Ascending aorta (tissue), 2 donors: Measurements from ENCODE around the gene CTAGE6. TPM values are rescaled to one million over a fixed set of nuclear protein-coding genes. Genes with fewer than 3 reads are reported as not detected.
"Not testable (repeated sequence)": the region's sequence is repeated elsewhere in the genome, so short reads cannot be mapped to it uniquely, and the experiment has no call there.

ENCODE experiments used
- DNase-seq, 2 donors: peaks; one replicate each; pipeline ENCODE4 v3.0.0-alpha.2; 2019; ENCODE audit warnings: low spot score in 2 of 2
- H3K27ac ChIP-seq, 2 donors: fragments of 200-600 bp; sonication (generic); one replicate each; pipeline ENCODE4 v1.5.1; 2016 to 2017; ENCODE audit warnings: mild to moderate bottlenecking in 1 of 2
- H3K27me3 ChIP-seq: fragments of 200-600 bp; sonication (generic); one replicate; pipeline ENCODE4 v1.5.1; 2017
- H3K36me3 ChIP-seq, 2 donors: fragments of 200-600 bp; sonication (generic); one replicate each; pipeline ENCODE4 v1.5.1; 2016
- H3K4me1 ChIP-seq, 2 donors: fragments of 200-600 bp; sonication (generic); one replicate each; pipeline ENCODE4 v1.5.1; 2016 to 2017; ENCODE audit warnings: mild to moderate bottlenecking in 1 of 2
- H3K4me3 ChIP-seq, 2 donors: fragments of 200-600 bp; sonication (generic); one replicate each; pipeline ENCODE4 v1.5.1; 2016 to 2017; ENCODE audit warnings: mild to moderate bottlenecking in 1 of 2
- H3K9me3 ChIP-seq, 2 donors: fragments of 200-600 bp; sonication (generic); one replicate each; pipeline ENCODE4 v1.5.1; 2016
- intact Hi-C: fragments of 100-400 bp; cut with DNase I; formaldehyde crosslinking; loops from one replicate; pipeline ENCODE4 v1.15.1; 2023
- total RNA-seq: library from RNA; depleted of rRNA; stranded (reverse); fragments of >200 nt; gene quantifications from one replicate; pipeline ENCODE4 v1.1.0, GENCODE V29; 2016

CTAGE6 gene
- total RNA-seq, 1 donor from 2014 or later: not detected

DNA sequence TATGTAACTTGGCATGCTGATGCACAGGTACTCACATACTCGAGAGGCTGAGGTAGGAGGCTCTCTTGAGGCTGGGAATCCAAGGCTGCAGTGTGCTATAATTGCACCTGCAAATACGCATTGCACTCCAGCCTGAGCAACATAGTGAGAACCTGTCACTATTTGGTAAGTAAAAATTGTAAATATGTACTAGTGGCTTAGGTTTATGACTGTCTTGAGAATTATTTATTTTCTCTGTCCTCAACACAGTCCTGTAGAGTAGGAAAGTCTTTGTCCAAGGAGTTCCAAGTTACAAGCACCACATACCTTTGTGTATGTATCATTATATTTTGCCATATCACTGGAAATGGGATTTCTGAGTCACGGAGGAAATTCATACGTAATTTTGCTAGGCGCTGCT is 45.1 kb downstream of the CTAGE6 start:
- H3K4me1 ChIP-seq, H3K27me3 ChIP-seq, H3K9me3 ChIP-seq, H3K4me3 ChIP-seq, intact Hi-C loops, H3K36me3 ChIP-seq, DNase-seq, H3K27ac ChIP-seq: not testable (repeated sequence)

DNA sequence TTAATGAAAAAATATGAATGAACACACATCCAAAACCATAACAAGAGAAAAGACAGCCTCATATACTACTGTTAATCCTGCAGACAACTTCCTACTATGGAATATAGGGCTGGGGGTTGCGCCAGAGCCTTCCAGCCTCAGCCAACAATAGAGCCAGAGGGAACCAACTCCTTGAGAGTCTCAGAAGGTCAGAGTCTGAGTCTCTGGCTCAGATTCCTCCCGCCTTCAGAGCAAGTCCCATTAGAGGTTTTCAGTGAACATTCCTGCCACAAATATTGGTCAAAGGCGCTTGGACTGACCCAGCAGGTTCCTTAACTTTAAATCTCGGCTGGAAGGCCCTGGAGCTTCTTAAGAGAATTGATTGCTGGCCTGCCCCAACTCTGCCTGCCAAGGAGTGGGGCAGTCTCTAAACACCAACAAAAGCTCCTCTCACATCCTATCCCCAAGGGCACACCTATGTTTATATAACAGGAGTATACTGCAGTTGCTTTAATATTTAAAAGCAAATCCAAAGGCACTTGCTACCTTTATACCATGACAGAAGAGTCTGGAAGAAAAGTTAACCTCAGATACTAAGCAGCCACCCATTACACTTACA is 45.7 kb downstream of the CTAGE6 start:
- intact Hi-C loops, H3K9me3 ChIP-seq, H3K4me1 ChIP-seq, H3K27ac ChIP-seq, DNase-seq, H3K4me3 ChIP-seq, H3K27me3 ChIP-seq, H3K36me3 ChIP-seq: not testable (repeated sequence)

- H3K4me1 ChIP-seq, DNase-seq, H3K27ac ChIP-seq, H3K27me3 ChIP-seq, H3K9me3 ChIP-seq, H3K36me3 ChIP-seq, H3K4me3 ChIP-seq, intact Hi-C loops: not testable (repeated sequence)
These were observed 47.6 kb downstream of the CTAGE6 start for GRCh38 chr7:143709895-143710294.

Other genes with a start within 250 kb of the CTAGE6 start
- 0.21 TPM for gene CTAGE15, start 185.9 kb downstream of the CTAGE6 start, total RNA-seq
- gene TCAF2, start 136.7 kb downstream of the CTAGE6 start, total RNA-seq: 0.64 TPM
- 30.9 TPM for gene TCAF1, start 144.5 kb upstream of the CTAGE6 start, total RNA-seq
- not detected for gene OR2F2, start 177.5 kb upstream of the CTAGE6 start, total RNA-seq
- gene OR2F1, start 197.1 kb upstream of the CTAGE6 start, total RNA-seq: not detected
- gene OR6B1, start 242.6 kb upstream of the CTAGE6 start, total RNA-seq: not detected